Measurements from ENCODE around the gene FAM25A.

Gene FAM25A

DNA sequence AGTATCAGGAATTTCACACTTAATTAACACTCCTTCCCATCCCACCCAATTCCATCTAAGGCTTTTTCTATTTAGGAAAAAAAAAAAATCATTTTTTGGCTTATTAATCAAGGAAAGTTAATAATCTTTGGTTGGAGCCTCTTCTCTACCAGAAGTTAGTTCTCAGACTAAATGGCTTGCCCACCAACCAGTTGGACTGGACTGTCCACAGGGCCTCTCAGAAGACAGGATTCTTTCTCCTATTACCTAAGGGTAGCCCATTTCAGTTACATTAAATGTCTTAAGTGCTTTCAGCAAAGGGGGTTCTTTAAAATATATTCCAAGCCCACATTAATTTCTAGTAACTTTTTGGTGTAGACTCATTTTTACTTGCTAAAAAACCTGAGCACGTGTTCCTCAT is 39.3 kb downstream of the FAM25A start:
- no peak overlapping the region for H3K4me2 ChIP-seq (ENCODE audit: low read depth, low read length)
- no peak overlapping the region for H3K4me3 ChIP-seq (ENCODE audit: low read length)
- H3K9ac ChIP-seq (ENCODE audit: low read length), result no peak overlapping the region
- no peaks in the 10 kb centered on the region for H3K27me3 ChIP-seq (replicated peaks; ENCODE audit: insufficient read depth, low read length)
- TF ChIP-seq, protein P1, sequence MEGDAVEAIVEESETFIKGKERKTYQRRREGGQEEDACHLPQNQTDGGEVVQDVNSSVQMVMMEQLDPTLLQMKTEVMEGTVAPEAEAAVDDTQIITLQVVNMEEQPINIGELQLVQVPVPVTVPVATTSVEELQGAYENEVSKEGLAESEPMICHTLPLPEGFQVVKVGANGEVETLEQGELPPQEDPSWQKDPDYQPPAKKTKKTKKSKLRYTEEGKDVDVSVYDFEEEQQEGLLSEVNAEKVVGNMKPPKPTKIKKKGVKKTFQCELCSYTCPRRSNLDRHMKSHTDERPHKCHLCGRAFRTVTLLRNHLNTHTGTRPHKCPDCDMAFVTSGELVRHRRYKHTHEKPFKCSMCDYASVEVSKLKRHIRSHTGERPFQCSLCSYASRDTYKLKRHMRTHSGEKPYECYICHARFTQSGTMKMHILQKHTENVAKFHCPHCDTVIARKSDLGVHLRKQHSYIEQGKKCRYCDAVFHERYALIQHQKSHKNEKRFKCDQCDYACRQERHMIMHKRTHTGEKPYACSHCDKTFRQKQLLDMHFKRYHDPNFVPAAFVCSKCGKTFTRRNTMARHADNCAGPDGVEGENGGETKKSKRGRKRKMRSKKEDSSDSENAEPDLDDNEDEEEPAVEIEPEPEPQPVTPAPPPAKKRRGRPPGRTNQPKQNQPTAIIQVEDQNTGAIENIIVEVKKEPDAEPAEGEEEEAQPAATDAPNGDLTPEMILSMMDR (IDR thresholded peaks at IDR 0.05; ENCODE audit: low read length), result no peak
- TF ChIP-seq EZH2phosphoT487 (IDR thresholded peaks at IDR 0.05; ENCODE audit: low read length) (no peak), EZH2 (optimal IDR thresholded peaks at IDR 0.05; ENCODE audit: low read depth, low read length) (no peak)
- H3K4me1 ChIP-seq (ENCODE audit: low read length), result no peaks in the 10 kb centered on the region
- no peak overlapping the region for H2AFZ ChIP-seq (ENCODE audit: low read length)
- no peak overlapping the region for H3K27ac ChIP-seq (ENCODE audit: low read length)
- DNase-seq, result no peak
- no peaks in the 10 kb centered on the region for H3K9me3 ChIP-seq (replicated peaks; ENCODE audit: insufficient read depth, low read length)
- no peaks in the 10 kb centered on the region for H3K79me2 ChIP-seq (ENCODE audit: low read length)
- H3K36me3 ChIP-seq (replicated peaks; ENCODE audit: insufficient read depth, low read length), result peaks cover 3% of the 10 kb centered on the region; the same call in 1 of the 2 replicates
- no peaks in the 10 kb centered on the region for H4K20me1 ChIP-seq (ENCODE audit: insufficient read depth, low read length)
- H3K9me2 ChIP-seq (replicated peaks; ENCODE audit: insufficient read depth, low read length), result no peaks in the 10 kb centered on the region
- H3F3A ChIP-seq (ENCODE audit: insufficient read depth, low read length), result no peaks in the 10 kb centered on the region

DNA sequence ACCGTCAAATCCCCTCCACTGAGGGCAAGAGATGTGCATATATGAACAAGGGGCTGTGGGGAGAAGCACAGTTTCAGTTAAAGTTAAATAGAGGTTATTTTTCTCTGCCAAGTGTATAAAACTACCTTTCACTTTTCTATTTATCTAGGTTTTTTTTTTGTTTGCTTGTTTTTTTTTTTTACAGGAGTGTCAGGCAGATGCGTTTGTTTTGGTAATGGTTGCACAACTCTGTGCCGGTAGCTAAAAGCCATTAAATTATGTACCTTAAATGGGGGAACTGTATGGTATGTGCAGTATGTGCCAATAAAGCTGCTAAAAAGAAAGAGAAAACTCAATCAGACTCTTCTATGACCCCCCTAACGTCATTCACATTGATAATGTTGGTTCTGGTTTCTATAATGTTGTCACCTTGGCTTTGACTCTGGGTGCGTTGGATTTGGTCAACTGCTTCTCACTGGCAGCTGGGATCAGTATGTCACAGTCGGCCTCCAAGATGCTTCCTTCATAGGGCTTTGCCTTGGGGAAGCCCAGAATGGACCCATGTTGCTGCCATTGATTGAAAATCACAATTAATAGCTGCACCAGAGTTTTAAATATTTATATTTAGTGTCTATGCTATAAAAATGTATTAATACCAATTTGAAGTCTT is 40.3 kb downstream of the FAM25A start:
- H3K9me2 ChIP-seq (replicated peaks; ENCODE audit: insufficient read depth, low read length), result no peaks in the 10 kb centered on the region
- H3F3A ChIP-seq (ENCODE audit: insufficient read depth, low read length), result no peaks in the 10 kb centered on the region
- no peak overlapping the region for H3K4me3 ChIP-seq (ENCODE audit: low read length)
- no peaks in the 10 kb centered on the region for H3K4me1 ChIP-seq (ENCODE audit: low read length)
- no peaks in the 10 kb centered on the region for H3K9me3 ChIP-seq (replicated peaks; ENCODE audit: insufficient read depth, low read length)
- no peaks in the 10 kb centered on the region for H3K79me2 ChIP-seq (ENCODE audit: low read length)
- TF ChIP-seq EZH2 (optimal IDR thresholded peaks at IDR 0.05; ENCODE audit: low read depth, low read length), result no peak
- TF ChIP-seq, protein P1 (IDR thresholded peaks at IDR 0.05; ENCODE audit: low read length), result no peak
- TF ChIP-seq EZH2phosphoT487 (IDR thresholded peaks at IDR 0.05; ENCODE audit: low read length), result no peak
- H3K27ac ChIP-seq (ENCODE audit: low read length), result no peak overlapping the region
- H2AFZ ChIP-seq (ENCODE audit: low read length), result no peak overlapping the region
- H3K9ac ChIP-seq (ENCODE audit: low read length), result no peak overlapping the region
- H3K27me3 ChIP-seq (replicated peaks; ENCODE audit: insufficient read depth, low read length), result no peaks in the 10 kb centered on the region
- DNase-seq, result no peak
- no peaks in the 10 kb centered on the region for H4K20me1 ChIP-seq (ENCODE audit: insufficient read depth, low read length)
- H3K36me3 ChIP-seq (replicated peaks; ENCODE audit: insufficient read depth, low read length), result peaks cover 3% of the 10 kb centered on the region; the same call in 1 of the 2 replicates
- H3K4me2 ChIP-seq (ENCODE audit: low read depth, low read length), result no peak overlapping the region

DNA sequence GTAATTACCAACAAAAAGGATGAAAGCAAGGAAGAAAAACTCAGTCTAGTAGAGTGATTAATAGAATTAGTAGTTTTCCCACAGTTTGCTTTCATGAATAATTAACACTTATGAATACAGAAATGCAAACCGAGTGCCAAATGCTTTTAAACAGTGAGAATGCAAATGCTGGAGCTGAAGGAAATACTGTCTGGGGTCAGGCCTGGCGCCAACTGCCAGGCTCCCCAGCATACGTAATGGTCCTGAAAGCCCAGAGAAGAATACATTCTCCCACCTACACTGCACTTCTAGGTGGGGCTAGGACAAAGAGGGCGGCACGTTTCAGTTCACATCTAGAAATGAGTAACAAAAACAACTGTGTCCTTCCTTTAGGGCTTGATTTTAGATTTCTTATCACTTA is 44.6 kb downstream of the FAM25A start:
- Histone ChIP-seq H3K27ac (ENCODE audit: low read length) (no peak overlapping the region), H3K9ac (ENCODE audit: low read length) (no peak overlapping the region), H3K4me2 (ENCODE audit: low read depth, low read length) (no peak overlapping the region), H3K9me3 (replicated peaks; ENCODE audit: insufficient read depth, low read length) (no peaks in the 10 kb centered on the region), H3K4me1 (ENCODE audit: low read length) (no peaks in the 10 kb centered on the region), H3F3A (ENCODE audit: insufficient read depth, low read length) (no peaks in the 10 kb centered on the region), H4K20me1 (ENCODE audit: insufficient read depth, low read length) (no peaks in the 10 kb centered on the region), H2AFZ (ENCODE audit: low read length) (no peak overlapping the region), H3K79me2 (ENCODE audit: low read length) (no peaks in the 10 kb centered on the region), H3K9me2 (replicated peaks; ENCODE audit: insufficient read depth, low read length) (no peaks in the 10 kb centered on the region), H3K36me3 (replicated peaks; ENCODE audit: insufficient read depth, low read length) (no peaks in the 10 kb centered on the region; the same call in 1 of the 2 replicates), H3K27me3 (replicated peaks; ENCODE audit: insufficient read depth, low read length) (no peaks in the 10 kb centered on the region), H3K4me3 (ENCODE audit: low read length) (no peak overlapping the region)
- no peak for DNase-seq
- TF ChIP-seq EZH2 (optimal IDR thresholded peaks at IDR 0.05; ENCODE audit: low read depth, low read length), result no peak
- TF ChIP-seq EZH2phosphoT487 (IDR thresholded peaks at IDR 0.05; ENCODE audit: low read length), result no peak
- TF ChIP-seq, protein P1 (IDR thresholded peaks at IDR 0.05; ENCODE audit: low read length), result no peak
